NCI-H510A (cell line): ENCODE measurements around the gene TBC1D22A.

Source experiments
- DNase-seq: peaks from one replicate; lab custom pipeline; 2025; lab: John Stamatoyannopoulos, UW

Gene TBC1D22A

DNA sequence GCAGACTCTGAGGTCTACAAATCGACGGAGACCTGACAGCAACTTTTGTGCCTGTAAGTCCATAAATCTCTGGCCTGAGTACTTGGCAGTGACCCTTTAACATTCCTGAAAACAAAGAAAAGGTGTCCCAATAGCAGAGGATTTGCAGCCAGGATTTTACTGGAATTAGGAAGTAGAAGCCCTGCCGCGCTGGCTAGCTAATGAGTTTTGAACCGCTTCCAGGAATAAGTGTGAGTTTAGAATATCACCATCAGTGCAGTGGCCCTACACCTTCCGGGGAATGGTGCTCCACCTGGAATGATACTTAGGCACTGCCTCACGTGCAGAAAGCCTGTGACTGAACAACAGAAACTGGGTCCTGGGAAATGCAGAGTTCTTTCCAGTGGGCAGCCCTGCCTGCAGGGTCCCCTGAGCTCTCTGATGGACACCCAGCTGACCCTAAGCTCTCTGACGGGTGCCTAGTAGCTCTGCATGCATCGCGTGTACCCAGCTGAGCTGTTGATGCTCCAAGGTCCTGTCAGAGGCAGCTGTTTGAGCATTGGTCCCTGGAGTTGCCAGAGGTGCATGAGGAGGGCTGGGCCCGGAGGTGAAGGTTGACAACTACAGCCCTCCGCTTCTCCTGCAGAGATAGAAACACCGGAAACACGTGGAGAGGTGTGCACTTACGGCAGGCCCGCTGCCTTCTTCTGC is 380.9 kb downstream of the TBC1D22A start:
- no peak for DNase-seq

DNA sequence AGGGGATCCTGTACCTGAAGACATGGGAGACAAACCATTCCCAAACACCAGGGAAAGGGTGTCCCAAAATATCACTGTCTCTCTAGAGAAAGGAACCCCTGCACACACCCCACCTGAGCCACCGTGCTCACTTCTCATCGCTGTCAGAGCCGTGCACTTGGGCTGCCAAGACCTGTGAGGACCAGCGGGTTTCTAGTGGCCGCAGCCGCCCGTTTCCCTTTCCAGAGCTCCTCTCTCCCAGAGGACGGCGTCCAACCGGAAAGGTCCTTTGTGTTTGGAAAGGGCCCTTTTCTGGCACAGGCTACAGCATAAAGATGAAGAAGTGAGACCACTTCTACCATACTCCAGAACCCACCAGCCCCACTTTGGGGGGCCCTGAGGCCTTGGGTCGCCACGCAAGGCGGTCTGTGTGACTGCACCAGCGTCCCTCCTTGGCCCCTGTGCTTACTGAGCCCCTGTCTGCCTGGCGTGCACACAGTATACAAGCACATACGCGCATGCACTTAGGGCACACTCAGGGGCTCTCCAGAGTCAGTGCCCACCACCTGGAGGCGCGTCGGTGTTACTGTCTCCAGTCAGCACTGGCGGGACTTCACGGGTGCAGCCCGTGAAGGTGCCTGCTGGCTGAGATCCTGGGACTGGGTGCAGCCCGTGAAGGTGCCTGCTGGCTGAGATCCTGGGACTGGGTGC is 381.8 kb downstream of the TBC1D22A start:
- DNase-seq = no peak

DNA sequence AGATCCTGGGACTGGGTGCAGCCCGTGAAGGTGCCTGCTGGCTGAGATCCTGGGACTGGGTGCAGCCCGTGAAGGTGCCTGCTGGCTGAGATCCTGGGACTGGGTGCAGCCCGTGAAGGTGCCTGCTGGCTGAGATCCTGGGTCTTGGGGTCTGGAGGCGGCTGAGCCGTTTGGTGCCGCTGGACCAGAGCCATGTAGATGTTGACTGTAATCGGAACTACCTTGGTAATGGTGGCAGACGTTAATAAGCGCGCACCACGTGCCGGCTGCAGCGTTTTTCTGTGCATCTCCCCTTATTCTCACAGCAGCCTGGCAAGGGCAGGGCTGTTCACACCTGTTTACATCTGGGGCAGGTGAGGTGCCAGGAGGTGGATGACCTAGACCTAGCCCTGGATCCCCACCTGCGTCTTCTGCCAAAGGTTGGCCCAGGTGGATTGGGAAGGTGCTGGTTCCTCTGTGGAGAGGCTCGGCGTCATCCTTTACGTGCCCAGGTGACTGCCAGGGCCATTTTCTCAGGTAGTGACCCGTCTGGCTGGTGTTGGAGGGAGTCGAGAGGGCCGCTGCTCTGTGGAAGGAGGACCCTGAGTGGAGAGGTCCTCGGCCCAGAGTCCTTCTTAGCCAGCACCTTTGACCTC is 382.5 kb downstream of the TBC1D22A start:
- no peak for DNase-seq

- DNase-seq = no peak
Measured at GRCh38 chr22:47145883-47146282, 383.4 kb downstream of the TBC1D22A start.

- DNase-seq = no peak
Measured at GRCh38 chr22:47146391-47146790, 383.9 kb downstream of the TBC1D22A start.

DNA sequence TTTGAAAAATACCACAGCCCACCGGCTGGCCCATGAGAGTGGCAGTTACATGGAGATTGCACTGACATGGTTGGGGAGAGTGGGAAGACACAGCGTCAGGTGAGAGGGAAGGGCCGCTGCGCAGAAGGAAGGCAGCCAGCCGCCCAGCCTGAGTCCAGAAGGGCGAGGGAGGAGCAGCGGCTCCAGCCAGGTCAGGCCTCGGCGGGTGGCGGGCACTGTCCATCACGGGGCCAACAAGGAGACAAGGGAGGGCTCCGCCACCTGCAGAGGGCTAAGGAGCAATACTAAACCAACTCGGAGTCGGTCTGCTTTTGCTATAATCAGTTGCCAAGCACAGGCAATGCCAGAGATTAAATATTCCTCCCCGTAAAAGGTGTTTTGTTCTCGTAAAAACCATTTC is 384.5 kb downstream of the TBC1D22A start:
- DNase-seq = no peak

GRCh38 chr22:47147572-47147971 is 385.1 kb downstream of the TBC1D22A start:
- DNase-seq = no peak

- no peak for DNase-seq
Measured at GRCh38 chr22:47148510-47148909, 386.1 kb downstream of the TBC1D22A start.

GRCh38 chr22:47148956-47149728 is 386.7 kb downstream of the TBC1D22A start:
- DNase-seq = no peak

GRCh38 chr22:47149976-47150375 is 387.5 kb downstream of the TBC1D22A start:
- no peak for DNase-seq

GRCh38 chr22:47150426-47150825 is 388.0 kb downstream of the TBC1D22A start:
- no peak for DNase-seq

GRCh38 chr22:47151064-47151463 is 388.6 kb downstream of the TBC1D22A start:
- DNase-seq = no peak

DNA sequence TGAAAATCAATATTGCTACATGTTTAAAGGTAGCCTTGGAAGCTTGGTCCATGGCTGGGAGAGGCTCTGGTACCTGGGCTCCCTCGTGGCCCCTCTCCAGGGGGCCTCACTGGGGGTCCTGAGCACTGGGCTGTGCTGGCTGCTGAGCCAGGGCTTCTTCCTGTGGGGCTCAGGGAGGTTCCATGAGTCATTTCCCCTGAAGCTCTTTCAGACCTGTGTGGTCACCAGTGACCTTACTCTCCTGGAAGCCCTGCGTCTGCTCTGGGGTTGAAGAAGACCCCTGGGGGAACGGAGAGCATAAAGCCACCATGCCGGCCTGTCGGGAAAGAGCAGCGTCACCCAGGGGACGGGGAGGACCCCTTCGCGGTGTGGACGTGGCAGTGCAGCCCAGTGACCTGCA is 389.0 kb downstream of the TBC1D22A start:
- DNase-seq = no peak

DNA sequence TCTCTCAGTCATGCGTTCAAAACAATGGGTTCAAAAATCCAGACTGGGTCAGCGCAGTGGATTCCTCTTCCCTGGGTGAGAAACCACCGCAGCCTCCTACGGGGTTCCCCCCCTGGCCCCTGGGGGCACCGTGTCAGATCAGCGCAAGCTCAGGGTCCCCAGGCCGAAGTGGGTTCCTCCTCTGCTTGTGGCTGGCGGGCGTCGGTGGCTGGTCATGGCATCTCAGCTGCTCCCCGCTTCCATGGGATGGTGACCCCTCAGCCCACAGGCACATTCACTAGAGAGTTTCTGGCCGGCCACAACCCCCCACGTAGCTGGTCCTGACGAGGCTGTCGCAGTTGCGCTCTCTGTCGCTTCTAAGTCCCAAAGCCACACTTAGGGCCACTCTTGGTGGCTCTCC is 389.8 kb downstream of the TBC1D22A start:
- DNase-seq = no peak

GRCh38 chr22:47152938-47153337 is 390.5 kb downstream of the TBC1D22A start:
- no peak for DNase-seq

- DNase-seq = no peak
Measured at GRCh38 chr22:47153854-47154525, 391.5 kb downstream of the TBC1D22A start.

- DNase-seq = no peak
Measured at GRCh38 chr22:47154621-47155081, 392.2 kb downstream of the TBC1D22A start.

DNA sequence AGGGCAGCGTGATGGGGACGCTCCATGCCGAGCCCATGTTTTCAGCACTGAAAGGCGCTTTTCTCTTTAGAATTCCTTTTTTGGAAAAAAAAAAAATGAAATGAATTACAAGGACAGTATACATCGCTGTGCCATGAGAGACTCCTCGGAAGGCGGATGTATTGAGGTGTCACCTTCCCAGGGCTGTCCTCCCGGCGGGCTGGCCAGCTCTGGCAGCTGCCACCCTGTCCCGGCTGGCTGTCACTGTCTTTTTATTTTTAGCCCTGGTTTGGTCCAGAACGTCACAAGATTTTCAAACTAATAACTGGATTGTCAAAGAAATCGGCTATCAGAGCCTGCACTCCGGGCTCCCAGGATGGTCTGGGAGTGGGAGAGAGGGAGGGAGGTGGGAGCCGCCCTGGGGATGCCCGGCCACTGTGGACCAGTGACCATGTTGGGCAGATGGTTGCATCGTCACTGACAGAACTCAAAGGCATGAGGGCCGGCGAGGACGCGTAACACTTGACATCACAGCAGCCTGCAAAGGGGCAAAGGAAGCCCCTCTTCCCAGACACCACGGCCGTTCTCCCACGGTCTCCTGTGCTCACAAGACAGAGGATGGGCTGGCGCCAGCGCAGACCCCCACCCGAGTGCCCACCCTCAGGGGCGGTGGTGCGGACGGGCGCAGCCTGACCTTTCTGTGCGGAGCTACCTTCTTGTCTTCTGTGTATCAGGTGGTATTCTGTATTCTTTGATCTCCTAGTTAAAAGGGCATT is 392.9 kb downstream of the TBC1D22A start:
- DNase-seq = no peak

- DNase-seq = no peak
Measured at GRCh38 chr22:47155912-47156311, 393.5 kb downstream of the TBC1D22A start.

DNA sequence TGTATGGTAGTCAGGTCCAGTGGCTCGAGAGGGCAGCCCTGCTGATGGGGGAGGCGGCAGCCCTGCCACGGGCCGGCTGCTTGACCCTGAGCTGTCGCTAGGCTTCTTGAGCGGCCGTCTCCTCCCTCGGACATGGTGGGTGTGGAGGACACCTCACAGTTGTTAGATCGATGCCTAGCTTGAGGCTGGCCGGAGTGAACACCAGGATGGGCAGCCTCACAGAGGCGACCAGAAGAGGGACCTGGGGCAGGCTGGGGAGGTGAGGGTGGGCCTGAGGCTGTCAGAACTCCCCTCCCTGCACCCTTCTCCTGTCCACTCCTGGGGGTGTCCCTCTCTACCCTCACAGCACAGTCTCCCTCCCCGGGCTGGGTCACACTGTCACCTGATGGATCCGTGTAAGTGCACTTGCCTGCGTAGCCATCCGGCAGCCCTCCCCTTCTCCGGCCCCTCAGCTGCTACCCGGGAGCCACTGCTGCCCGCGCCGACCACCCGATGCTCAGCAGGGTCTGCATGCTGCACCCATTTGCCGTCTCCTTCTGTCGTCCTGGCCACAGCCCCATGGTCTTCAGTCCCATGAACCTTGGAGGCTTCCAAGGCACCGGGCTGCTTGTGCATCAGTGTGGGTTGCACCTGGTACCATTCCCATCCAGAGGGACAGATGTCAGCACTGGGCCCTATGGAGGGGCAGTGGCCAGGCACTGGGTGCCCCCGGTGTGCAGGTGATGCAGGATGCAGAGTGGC is 394.1 kb downstream of the TBC1D22A start:
- DNase-seq = no peak

- no peak for DNase-seq
Measured at GRCh38 chr22:47157093-47157420, 394.6 kb downstream of the TBC1D22A start.
